ENCODE data around the gene SRSF4.

The SRSF4 gene

GRCh38 chr1:29211086-29212030, 29.7 kb upstream of the SRSF4 start:
- no peak for TF ChIP-seq CTCF (IDR thresholded peaks at IDR 0.05; ENCODE audit: low read depth, low read length, missing control alignments)
- no peak overlapping the region for H3K4me3 ChIP-seq (ENCODE audit: low read depth, low read length)
- no peak for DNase-seq (ENCODE audit: low read depth)

- H3K4me3 ChIP-seq (ENCODE audit: low read depth, low read length), result no peak overlapping the region
- no peak for DNase-seq (ENCODE audit: low read depth)
- no peak for TF ChIP-seq CTCF (IDR thresholded peaks at IDR 0.05; ENCODE audit: low read depth, low read length, missing control alignments)
Observed at GRCh38 chr1:29210278-29211085, 28.8 kb upstream of the SRSF4 start.

- no peak for DNase-seq (ENCODE audit: low read depth)
- TF ChIP-seq CTCF (IDR thresholded peaks at IDR 0.05; ENCODE audit: low read depth, low read length, missing control alignments), result no peak
Observed at GRCh38 chr1:29209173-29209572, 27.5 kb upstream of the SRSF4 start.

GRCh38 chr1:29208442-29208841, 26.7 kb upstream of the SRSF4 start:
- no peak for TF ChIP-seq CTCF (IDR thresholded peaks at IDR 0.05; ENCODE audit: low read depth, low read length, missing control alignments)
- no peak for DNase-seq (ENCODE audit: low read depth)
- H3K4me3 ChIP-seq (ENCODE audit: low read depth, low read length), result no peak overlapping the region

More at GRCh38 chr1:29209173-29209572, 27.5 kb upstream of the SRSF4 start:
- no peak overlapping the region for H3K4me3 ChIP-seq (ENCODE audit: low read depth, low read length)

GRCh38 chr1:29202584-29203340, 21.1 kb upstream of the SRSF4 start:
- TF ChIP-seq CTCF (IDR thresholded peaks at IDR 0.05; ENCODE audit: low read depth, low read length, missing control alignments), result peak; percentile 94
- H3K4me3 ChIP-seq (ENCODE audit: low read depth, low read length), result no peak overlapping the region
- peak; percentile 70 for DNase-seq (ENCODE audit: low read depth)

GRCh38 chr1:29202053-29202452, 20.4 kb upstream of the SRSF4 start:
- no peak overlapping the region for H3K4me3 ChIP-seq (ENCODE audit: low read depth, low read length)
- no peak for DNase-seq (ENCODE audit: low read depth)
- TF ChIP-seq CTCF (IDR thresholded peaks at IDR 0.05; ENCODE audit: low read depth, low read length, missing control alignments), result no peak

Measured in GM12864 (cell line).